A549 (cell line): ENCODE data around the gene TRIAP1. TPM values are rescaled to one million over a fixed set of nuclear protein-coding genes. Genes with fewer than 3 reads are reported as not detected.
A peak's percentile ranks its signal among the peaks of the same experiment; 100 is the strongest.
"Not testable (repeated sequence)": the region's sequence is repeated elsewhere in the genome, so short reads cannot be mapped to it uniquely, and the experiment has no call there.

Experiments
- ATAC-seq, 2 experiments: fragments of 200-7000 bp in 1 of 2; fragments of >200 bp in 1 of 2; cut with Nextera tagmentation in 1 of 2; cut with Tn5 transposase in 1 of 2; 3 replicates each; pipeline versions ENCODE4 v1.8.0 to v1.9.1; 2018 to 2020; ENCODE audit warnings: mild to moderate bottlenecking in 1 of 2, moderate library complexity in 1 of 2
- CTCF ChIA-PET: fragments of 300-600 bp; sonication (Branson Sonifier 250); formaldehyde crosslinking; extraction: SDS; loops from one replicate; lab custom pipeline; 2021; ENCODE audit warnings: antibody characterized with exemption, inconsistent platforms; lab: Yijun Ruan, JAX
- POLR2A ChIA-PET: fragments of 350-600 bp; formaldehyde crosslinking; extraction: SDS; loops from one replicate; lab custom pipeline; 2021; ENCODE audit warnings: antibody characterized with exemption, inconsistent platforms; lab: Yijun Ruan, JAX
- DNase-seq, 2 experiments: peaks; one replicate each; pipeline versions ENCODE4 v3.0.0 to v3.0.0-alpha.2; 2011 to 2016; ENCODE audit warnings: low read depth in 1 of 2, low spot score in 1 of 2
- FAIRE-seq: peaks from 2 replicates; lab custom pipeline; 2011; peaks lifted over from hg19 to GRCh38; lab: Jason Lieb, UNC
- H3K27ac ChIP-seq, 2 experiments: fragments of >200 bp; sonication (Bioruptor Twin); formaldehyde crosslinking; 3 replicates each; pipeline ENCODE4 v1.5.1; 2016 to 2017
- H3K4me1 ChIP-seq: fragments of >200 bp; sonication (Bioruptor Twin); formaldehyde crosslinking; 3 replicates; pipeline ENCODE4 v1.6.1; 2016
- H3K4me2 ChIP-seq: fragments of >200 bp; sonication (Bioruptor Twin); formaldehyde crosslinking; 3 replicates; pipeline ENCODE4 v1.6.1; 2016
- H3K4me3 ChIP-seq: fragments of >200 bp; sonication (Bioruptor Twin); formaldehyde crosslinking; 3 replicates; pipeline ENCODE4 v1.5.1; 2016
- H3K9me3 ChIP-seq: fragments of >200 bp; sonication (Bioruptor Twin); formaldehyde crosslinking; 3 replicates; pipeline ENCODE4 v1.6.1; 2016
- CBX2 ChIP-seq: fragments of 200-600 bp; sonication (generic); IDR thresholded peaks from 2 replicates; pipeline ENCODE4 v1.6.1; 2016; ENCODE audit warnings: low read depth, mild to moderate bottlenecking, borderline replicate concordance
- CBX8 ChIP-seq: fragments of 200-600 bp; sonication (generic); IDR thresholded peaks from 2 replicates; pipeline ENCODE4 v1.6.1; 2016
- CEBPB ChIP-seq, 2 experiments: fragments of >200 bp in 1 of 2; sonication (Bioruptor Twin) in 1 of 2; formaldehyde crosslinking in 1 of 2; IDR thresholded peaks; 2 replicates each; pipeline ENCODE4 v1.6.1; 2012 to 2016
- EHMT2 ChIP-seq: fragments of 200-600 bp; sonication (generic); IDR thresholded peaks from 2 replicates; pipeline ENCODE4 v1.6.1; 2016; ENCODE audit warnings: antibody characterized with exemption, low read depth, mild to moderate bottlenecking, moderate library complexity
- EP300 ChIP-seq, 2 experiments: fragments of >200 bp; sonication (Bioruptor Twin); formaldehyde crosslinking; IDR thresholded peaks; 2 replicates in 1 of 2; 3 replicates in 1 of 2; pipeline ENCODE4 v1.6.1; 2016 to 2017
- JUN ChIP-seq, 2 experiments: fragments of >200 bp; sonication (Bioruptor Twin); formaldehyde crosslinking; IDR thresholded peaks; 2 replicates in 1 of 2; 3 replicates in 1 of 2; pipeline ENCODE4 v1.6.1; 2016 to 2017
- JUNB ChIP-seq: fragments of >200 bp; sonication (Bioruptor Twin); formaldehyde crosslinking; IDR thresholded peaks from 2 replicates; pipeline ENCODE4 v1.6.1; 2016
- MAFK ChIP-seq: fragments of 450-650 bp; IDR thresholded peaks from 2 replicates; pipeline ENCODE4 v1.6.1; 2014; ENCODE audit not compliant: partially characterized antibody
- NFE2L2 ChIP-seq: fragments of 150-350 bp; conservative IDR thresholded peaks from 2 replicates; pipeline ENCODE4 v1.6.1; 2014; ENCODE audit warnings: low read length
- RAD21 ChIP-seq, 2 experiments: fragments of >200 bp in 1 of 2; sonication (Bioruptor Twin) in 1 of 2; formaldehyde crosslinking in 1 of 2; IDR thresholded peaks in 1 of 2; conservative IDR thresholded peaks in 1 of 2; 2 replicates in 1 of 2; 3 replicates in 1 of 2; pipeline ENCODE4 v1.6.1; 2012 to 2018; ENCODE audit warnings: inconsistent platforms in 1 of 2
- RCOR1 ChIP-seq: fragments of 150-350 bp; IDR thresholded peaks from 2 replicates; pipeline ENCODE4 v1.6.1; 2014; ENCODE audit warnings: antibody characterized with exemption, low read length, low read depth
- RNF2 ChIP-seq: fragments of 200-600 bp; sonication (generic); IDR thresholded peaks from 2 replicates; pipeline ENCODE4 v1.6.1; 2016; ENCODE audit warnings: low read depth, mild to moderate bottlenecking, antibody characterized with exemption, moderate library complexity, borderline replicate concordance
- SREBF2 ChIP-seq: fragments of 450-650 bp; IDR thresholded peaks from 2 replicates; pipeline ENCODE4 v1.6.1; 2014; ENCODE audit warnings: mild to moderate bottlenecking, moderate library complexity
- WGBS: methylation state at CpG from one replicate; pipeline ENCODE4 v1.1.6; 2017; ENCODE audit errors: missing lambda C conversion rate; 5-methylcytosine and 5-hydroxymethylcytosine counted together
- polyA plus RNA-seq, 4 experiments: library from polyadenylated mRNA; depleted of rRNA in 3 of 4; stranded (reverse); fragments of >200 nt; fragmentation: RNase III in 1 of 4; extraction: RNeasy Plus Mini Kit Qiagen cat#74134 plus additional on column Dnase treatment in 1 of 4; gene quantifications; 2 replicates in 3 of 4; 3 replicates in 1 of 4; pipeline ENCODE4 v1.2.3, GENCODE V29; 2011 to 2017
- TF ChIP-seq, protein P1 (sequence below): fragments of 450-650 bp; IDR thresholded peaks from 2 replicates; pipeline ENCODE4 v1.6.1; 2014; ENCODE audit warnings: antibody characterized with exemption
- TF ChIP-seq, protein P2 (sequence below): fragments of >200 bp; sonication (Bioruptor Twin); formaldehyde crosslinking; IDR thresholded peaks from 3 replicates; pipeline ENCODE4 v1.5.1; 2016
- TF ChIP-seq, protein P3 (sequence below): IDR thresholded peaks from 2 replicates; pipeline ENCODE4 v1.6.1; 2012

The TRIAP1 gene
- polyA plus RNA-seq, 2 of the 4 experiments (the other 2 are of a cell fraction): 70.9 to 114 TPM

DNA sequence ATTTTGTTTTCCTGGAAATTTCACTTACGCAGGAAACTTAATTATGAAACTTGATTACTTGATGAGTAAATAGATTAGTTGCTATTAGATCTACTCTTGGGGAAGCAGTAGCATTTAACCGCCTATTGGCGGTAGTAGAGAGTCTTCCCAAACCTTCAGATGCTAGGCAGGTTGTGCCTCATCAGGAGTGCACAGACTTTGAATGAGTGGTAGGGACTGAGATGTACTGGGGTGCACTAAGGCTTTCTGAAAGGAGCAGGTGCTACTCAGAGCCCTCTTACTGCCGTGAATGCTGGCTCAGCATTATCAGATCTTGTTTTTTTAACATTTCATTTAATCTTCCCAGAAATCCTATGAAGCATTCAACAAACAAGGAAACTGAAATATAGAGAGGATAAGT lies 7.8 kb upstream of the TRIAP1 start:
- Histone ChIP-seq H3K4me2 (no peak overlapping the region), H3K4me1 (no peaks in the 10 kb centered on the region), H3K27ac (no peak overlapping the region), H3K9me3 (no peaks in the 10 kb centered on the region)
- WGBS: 64% methylated on average over 4 of the region's 4 CpGs
- CTCF ChIA-PET: interaction anchor here (1.1 to 12.0 kb wide), 6 partner anchors 9 to 518 kb away, joined by 3 to 167 read pairs (median 5); partner anchors contain the start of gene SRSF9
- POLR2A ChIA-PET: no interaction called here
- TF ChIP-seq EHMT2 (no peak), CBX2 (no peak), RAD21 (conservative IDR thresholded peaks at IDR 0.05 in 1 of 2, IDR thresholded peaks at IDR 0.05 in 1 of 2) (0 out of 5 replicates have a peak, but pooled peaks of 1 of the 2 experiments have one; percentile 26), RNF2 (no peak), NFE2L2 (no peak), MAFK (peak; percentile 93), CBX8 (no peak), EP300 (IDR thresholded peaks at IDR 0.05) (no peak), JUNB (no peak), RCOR1 (no peak)
- TF ChIP-seq, protein P1, sequence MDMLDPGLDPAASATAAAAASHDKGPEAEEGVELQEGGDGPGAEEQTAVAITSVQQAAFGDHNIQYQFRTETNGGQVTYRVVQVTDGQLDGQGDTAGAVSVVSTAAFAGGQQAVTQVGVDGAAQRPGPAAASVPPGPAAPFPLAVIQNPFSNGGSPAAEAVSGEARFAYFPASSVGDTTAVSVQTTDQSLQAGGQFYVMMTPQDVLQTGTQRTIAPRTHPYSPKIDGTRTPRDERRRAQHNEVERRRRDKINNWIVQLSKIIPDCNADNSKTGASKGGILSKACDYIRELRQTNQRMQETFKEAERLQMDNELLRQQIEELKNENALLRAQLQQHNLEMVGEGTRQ: no peak
- TF ChIP-seq, protein P2, sequence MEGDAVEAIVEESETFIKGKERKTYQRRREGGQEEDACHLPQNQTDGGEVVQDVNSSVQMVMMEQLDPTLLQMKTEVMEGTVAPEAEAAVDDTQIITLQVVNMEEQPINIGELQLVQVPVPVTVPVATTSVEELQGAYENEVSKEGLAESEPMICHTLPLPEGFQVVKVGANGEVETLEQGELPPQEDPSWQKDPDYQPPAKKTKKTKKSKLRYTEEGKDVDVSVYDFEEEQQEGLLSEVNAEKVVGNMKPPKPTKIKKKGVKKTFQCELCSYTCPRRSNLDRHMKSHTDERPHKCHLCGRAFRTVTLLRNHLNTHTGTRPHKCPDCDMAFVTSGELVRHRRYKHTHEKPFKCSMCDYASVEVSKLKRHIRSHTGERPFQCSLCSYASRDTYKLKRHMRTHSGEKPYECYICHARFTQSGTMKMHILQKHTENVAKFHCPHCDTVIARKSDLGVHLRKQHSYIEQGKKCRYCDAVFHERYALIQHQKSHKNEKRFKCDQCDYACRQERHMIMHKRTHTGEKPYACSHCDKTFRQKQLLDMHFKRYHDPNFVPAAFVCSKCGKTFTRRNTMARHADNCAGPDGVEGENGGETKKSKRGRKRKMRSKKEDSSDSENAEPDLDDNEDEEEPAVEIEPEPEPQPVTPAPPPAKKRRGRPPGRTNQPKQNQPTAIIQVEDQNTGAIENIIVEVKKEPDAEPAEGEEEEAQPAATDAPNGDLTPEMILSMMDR: peak; percentile 48
- TF ChIP-seq, protein P3, sequence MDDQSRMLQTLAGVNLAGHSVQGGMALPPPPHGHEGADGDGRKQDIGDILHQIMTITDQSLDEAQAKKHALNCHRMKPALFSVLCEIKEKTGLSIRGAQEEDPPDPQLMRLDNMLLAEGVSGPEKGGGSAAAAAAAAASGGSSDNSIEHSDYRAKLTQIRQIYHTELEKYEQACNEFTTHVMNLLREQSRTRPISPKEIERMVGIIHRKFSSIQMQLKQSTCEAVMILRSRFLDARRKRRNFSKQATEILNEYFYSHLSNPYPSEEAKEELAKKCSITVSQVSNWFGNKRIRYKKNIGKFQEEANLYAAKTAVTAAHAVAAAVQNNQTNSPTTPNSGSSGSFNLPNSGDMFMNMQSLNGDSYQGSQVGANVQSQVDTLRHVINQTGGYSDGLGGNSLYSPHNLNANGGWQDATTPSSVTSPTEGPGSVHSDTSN: no peak
- TF ChIP-seq, all 56 proteins: peak for 3
- no peak overlapping the region for H3K4me3 ChIP-seq
- ATAC-seq: peak; percentile 66 to 78; a peak in 5 of 6 replicates
- no peak for FAIRE-seq
- DNase-seq: peak; percentile 42 to 61

DNA sequence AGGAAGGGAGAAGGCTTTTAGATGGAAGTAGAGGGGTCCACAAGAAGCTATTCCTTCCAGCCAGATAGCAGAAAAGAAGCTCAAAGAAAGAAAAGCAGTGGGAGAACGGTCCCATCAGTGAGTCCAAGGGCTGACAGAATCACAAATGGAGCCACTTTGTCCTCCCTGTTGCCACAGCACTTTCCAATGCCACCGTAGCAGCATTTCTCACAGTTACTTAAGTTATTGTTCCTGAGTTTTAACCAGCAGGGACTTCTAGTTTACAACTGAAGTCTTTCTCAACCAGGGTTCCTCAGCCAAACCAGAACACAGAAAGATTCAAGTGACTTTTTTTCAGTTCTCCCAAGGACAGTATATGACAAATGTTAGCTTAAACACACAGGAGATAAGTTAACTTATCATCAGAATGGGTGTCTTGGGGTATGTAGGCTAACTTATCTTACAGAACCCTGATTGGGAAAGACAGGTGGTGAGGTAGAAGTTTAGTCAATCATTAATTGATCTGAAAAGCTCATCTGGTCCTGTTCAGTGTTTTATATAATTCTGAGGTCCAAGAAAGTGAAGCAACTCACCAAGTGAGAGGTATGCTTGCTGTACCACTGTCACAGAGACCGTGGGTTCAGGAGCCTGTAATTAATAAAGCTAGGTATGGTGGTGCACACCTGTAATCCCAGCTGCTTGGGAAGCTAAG lies 7.0 kb upstream of the TRIAP1 start:
- no peak for FAIRE-seq
- no peaks in the 10 kb centered on the region for H3K4me1 ChIP-seq
- no peak overlapping the region for H3K27ac ChIP-seq
- H3K4me2 ChIP-seq: no peak overlapping the region
- no peak overlapping the region for H3K4me3 ChIP-seq
- H3K9me3 ChIP-seq: no peaks in the 10 kb centered on the region
- TF ChIP-seq SREBF2 (no peak), CEBPB (IDR thresholded peaks at IDR 0.05) (no peak)
- CTCF ChIA-PET: interaction anchor here (0.6 to 12.0 kb wide), 10 partner anchors 8 to 519 kb away, joined by 3 to 167 read pairs (median 4); partner anchors contain the start of gene SRSF9
- WGBS: 91% methylated on average over 3 of the region's 3 CpGs
- POLR2A ChIA-PET: interaction anchor here (0.6 to 0.7 kb wide), 2 partner anchors 25 to 543 kb away, joined by 3 to 4 read pairs; no protein-coding TSS in a partner anchor
- no peak for ATAC-seq
- no peak for DNase-seq

DNA sequence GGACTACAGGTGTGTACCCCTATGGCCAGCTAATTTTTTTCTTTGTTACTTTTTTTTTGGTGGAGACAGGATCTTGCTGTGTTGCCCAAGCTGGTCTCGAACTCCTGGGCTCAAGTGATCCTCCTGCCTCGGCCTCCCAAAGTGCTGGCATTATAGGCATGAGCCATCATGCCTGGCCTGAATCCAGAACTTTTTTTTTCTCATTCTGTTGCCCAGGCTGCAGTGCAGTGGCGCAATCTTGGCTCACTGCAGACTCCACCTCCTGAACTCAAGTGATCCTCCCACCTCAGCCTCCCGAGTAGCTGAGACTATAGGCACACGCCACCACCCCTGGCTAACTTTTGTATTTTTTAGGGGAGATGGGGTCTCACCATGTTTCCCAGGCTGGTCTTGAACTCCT lies 6.3 kb upstream of the TRIAP1 start:
- peak in 1 of 2 experiments; percentile 44 for DNase-seq
- TF ChIP-seq JUN (IDR thresholded peaks at IDR 0.05) (0 out of 5 replicates have a peak, but pooled peaks of 1 of the 2 experiments have one; percentile 15), CEBPB (IDR thresholded peaks at IDR 0.05) (peak in 1 of 2 experiments; percentile 80; a peak in 2 of 4 replicates)
- TF ChIP-seq, all 56 proteins: peak for 2; not testable (repeated sequence) for 54
- WGBS: 86% methylated on average over 5 of the region's 5 CpGs
- FAIRE-seq, POLR2A ChIA-PET, H3K9me3 ChIP-seq, H3K4me2 ChIP-seq, H3K27ac ChIP-seq, H3K4me1 ChIP-seq, H3K4me3 ChIP-seq, ATAC-seq: not testable (repeated sequence)
- CTCF ChIA-PET: interaction anchor here (0.6 to 12.0 kb wide), 4 partner anchors 12 to 103 kb away, joined by 3 to 167 read pairs (median 6); partner anchors contain the start of gene SRSF9
